T-helper 2 cell treated with Interferon-gamma antibody and Interleukin-4, amounts not matched to agents 5 μg/mL and 100 μg/mL, for 36 hours (primary cell): ENCODE measurements around the gene MGAT5B.

Source experiments
- DNase-seq: peaks from one replicate; pipeline ENCODE4 v3.0.0; 2021; ENCODE audit warnings: low spot score
- H3K27ac Mint-ChIP-seq: one replicate; pipeline ENCODE4 v1.8.0; 2021; ENCODE audit warnings: mild to moderate bottlenecking, mixed read lengths
- H3K27me3 Mint-ChIP-seq: one replicate; pipeline ENCODE4 v1.8.0; 2021; ENCODE audit warnings: low read depth, mixed read lengths
- H3K36me3 Mint-ChIP-seq: one replicate; pipeline ENCODE4 v1.8.0; 2021; ENCODE audit warnings: low read depth, mixed read lengths
- H3K4me1 Mint-ChIP-seq: one replicate; pipeline ENCODE4 v1.8.0; 2021; ENCODE audit warnings: low read depth, mixed read lengths
- H3K4me3 Mint-ChIP-seq: one replicate; pipeline ENCODE4 v1.8.0; 2022; ENCODE audit warnings: mild to moderate bottlenecking, moderate library complexity, mixed read lengths
- H3K9me3 Mint-ChIP-seq: one replicate; pipeline ENCODE4 v1.8.0; 2021; ENCODE audit warnings: mixed read lengths

MGAT5B gene

GRCh38 chr17:76924345-76925342, 56.4 kb downstream of the MGAT5B start:
- H3K4me1 Mint-ChIP-seq = no peaks in the 10 kb centered on the region
- H3K4me3 Mint-ChIP-seq = no peak overlapping the region
- no peak overlapping the region for H3K27ac Mint-ChIP-seq
- no peaks in the 10 kb centered on the region for H3K36me3 Mint-ChIP-seq
- DNase-seq = no peak
- H3K27me3 Mint-ChIP-seq = no peaks in the 10 kb centered on the region
- H3K9me3 Mint-ChIP-seq = no peaks in the 10 kb centered on the region

- Mint-ChIP-seq H3K27me3 (no peaks in the 10 kb centered on the region), H3K27ac (no peak overlapping the region), H3K4me1 (no peaks in the 10 kb centered on the region), H3K9me3 (no peaks in the 10 kb centered on the region), H3K36me3 (no peaks in the 10 kb centered on the region), H3K4me3 (no peak overlapping the region)
- no peak for DNase-seq
Measured at GRCh38 chr17:76925441-76925891, 57.3 kb downstream of the MGAT5B start.

- H3K36me3 Mint-ChIP-seq = no peaks in the 10 kb centered on the region
- no peak overlapping the region for H3K27ac Mint-ChIP-seq
- no peaks in the 10 kb centered on the region for H3K4me1 Mint-ChIP-seq
- DNase-seq = no peak
- no peak overlapping the region for H3K4me3 Mint-ChIP-seq
- no peaks in the 10 kb centered on the region for H3K27me3 Mint-ChIP-seq
- no peaks in the 10 kb centered on the region for H3K9me3 Mint-ChIP-seq
Measured at GRCh38 chr17:76926237-76926866, 58.1 kb downstream of the MGAT5B start.

- Mint-ChIP-seq H3K9me3 (no peaks in the 10 kb centered on the region), H3K4me1 (no peaks in the 10 kb centered on the region), H3K27me3 (no peaks in the 10 kb centered on the region), H3K36me3 (no peaks in the 10 kb centered on the region), H3K27ac (no peak overlapping the region), H3K4me3 (no peak overlapping the region)
- DNase-seq = no peak
Measured at GRCh38 chr17:76927577-76927976, 59.4 kb downstream of the MGAT5B start.

DNA sequence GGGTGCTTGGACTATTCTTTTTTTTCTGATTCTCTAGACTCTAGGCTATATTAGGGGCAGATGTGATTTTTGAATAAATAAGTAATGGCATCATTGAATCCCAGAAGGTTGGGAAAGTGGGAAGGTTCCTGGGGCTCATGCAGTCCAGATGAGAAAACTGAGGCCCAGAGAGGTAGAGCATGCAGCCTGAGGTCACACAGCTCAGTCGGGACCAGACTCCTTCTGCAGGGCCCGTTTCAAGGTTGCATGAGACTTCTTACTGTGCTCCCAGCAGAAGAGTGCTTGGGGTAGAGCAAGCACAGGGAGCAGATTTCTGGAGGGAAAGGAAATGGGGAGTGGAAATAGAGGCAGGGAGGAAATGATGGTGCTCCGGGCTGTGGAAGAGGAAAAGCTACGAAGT, 59.8 kb downstream of the MGAT5B start:
- no peak overlapping the region for H3K27ac Mint-ChIP-seq
- H3K9me3 Mint-ChIP-seq = no peaks in the 10 kb centered on the region
- peaks cover 2% of the 10 kb centered on the region for H3K27me3 Mint-ChIP-seq
- no peaks in the 10 kb centered on the region for H3K36me3 Mint-ChIP-seq
- no peak for DNase-seq
- no peak overlapping the region for H3K4me3 Mint-ChIP-seq
- H3K4me1 Mint-ChIP-seq = no peaks in the 10 kb centered on the region

DNA sequence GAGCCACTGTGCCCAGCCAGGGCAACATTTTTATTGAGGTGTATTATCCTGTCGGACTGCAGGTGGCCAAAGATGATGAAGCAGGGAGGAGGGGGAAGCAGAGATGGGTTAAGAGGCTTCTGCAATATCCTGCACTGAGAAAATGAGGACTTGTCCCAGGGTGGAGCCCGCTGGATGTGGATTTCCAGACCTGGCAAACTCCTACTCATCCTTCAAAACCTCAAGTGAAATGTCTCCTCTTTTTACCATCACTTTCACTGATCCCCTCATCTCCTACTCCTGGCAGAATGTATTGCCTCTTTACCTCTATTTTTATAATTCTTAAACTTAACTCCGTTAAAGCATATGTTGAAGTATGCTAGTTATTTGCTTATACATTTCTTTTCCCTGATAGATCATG, 60.9 kb downstream of the MGAT5B start:
- Mint-ChIP-seq H3K27ac (no peak overlapping the region), H3K27me3 (peaks cover 2% of the 10 kb centered on the region), H3K36me3 (no peaks in the 10 kb centered on the region), H3K9me3 (no peaks in the 10 kb centered on the region), H3K4me3 (no peak overlapping the region), H3K4me1 (no peaks in the 10 kb centered on the region)
- no peak for DNase-seq

DNA sequence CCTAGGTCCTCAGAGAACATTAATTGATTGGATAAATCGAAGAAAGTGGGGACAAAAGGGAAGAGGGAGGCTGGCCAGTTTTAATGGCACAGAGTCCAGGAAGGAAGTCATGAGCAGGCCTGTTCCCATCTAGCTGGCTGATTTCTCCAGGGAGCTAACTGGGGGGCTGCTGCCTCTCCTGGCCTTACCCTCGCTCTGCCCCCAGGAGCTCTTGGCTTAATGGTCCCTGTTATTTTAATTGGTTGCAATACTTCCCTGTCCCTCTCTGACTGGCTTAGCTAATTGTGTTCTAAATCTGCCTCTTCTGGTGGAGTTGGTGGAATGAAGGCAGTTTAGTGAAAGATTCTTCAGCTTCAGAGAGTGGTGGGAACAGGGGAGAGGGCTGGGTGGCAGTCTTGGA, 61.4 kb downstream of the MGAT5B start:
- no peaks in the 10 kb centered on the region for H3K9me3 Mint-ChIP-seq
- no peaks in the 10 kb centered on the region for H3K4me1 Mint-ChIP-seq
- no peaks in the 10 kb centered on the region for H3K36me3 Mint-ChIP-seq
- H3K4me3 Mint-ChIP-seq = no peak overlapping the region
- peaks cover 3% of the 10 kb centered on the region for H3K27me3 Mint-ChIP-seq
- no peak for DNase-seq
- no peak overlapping the region for H3K27ac Mint-ChIP-seq

- Mint-ChIP-seq H3K36me3 (no peaks in the 10 kb centered on the region), H3K4me3 (no peak overlapping the region)
Measured at GRCh38 chr17:76930107-76930506, 61.9 kb downstream of the MGAT5B start.

DNA sequence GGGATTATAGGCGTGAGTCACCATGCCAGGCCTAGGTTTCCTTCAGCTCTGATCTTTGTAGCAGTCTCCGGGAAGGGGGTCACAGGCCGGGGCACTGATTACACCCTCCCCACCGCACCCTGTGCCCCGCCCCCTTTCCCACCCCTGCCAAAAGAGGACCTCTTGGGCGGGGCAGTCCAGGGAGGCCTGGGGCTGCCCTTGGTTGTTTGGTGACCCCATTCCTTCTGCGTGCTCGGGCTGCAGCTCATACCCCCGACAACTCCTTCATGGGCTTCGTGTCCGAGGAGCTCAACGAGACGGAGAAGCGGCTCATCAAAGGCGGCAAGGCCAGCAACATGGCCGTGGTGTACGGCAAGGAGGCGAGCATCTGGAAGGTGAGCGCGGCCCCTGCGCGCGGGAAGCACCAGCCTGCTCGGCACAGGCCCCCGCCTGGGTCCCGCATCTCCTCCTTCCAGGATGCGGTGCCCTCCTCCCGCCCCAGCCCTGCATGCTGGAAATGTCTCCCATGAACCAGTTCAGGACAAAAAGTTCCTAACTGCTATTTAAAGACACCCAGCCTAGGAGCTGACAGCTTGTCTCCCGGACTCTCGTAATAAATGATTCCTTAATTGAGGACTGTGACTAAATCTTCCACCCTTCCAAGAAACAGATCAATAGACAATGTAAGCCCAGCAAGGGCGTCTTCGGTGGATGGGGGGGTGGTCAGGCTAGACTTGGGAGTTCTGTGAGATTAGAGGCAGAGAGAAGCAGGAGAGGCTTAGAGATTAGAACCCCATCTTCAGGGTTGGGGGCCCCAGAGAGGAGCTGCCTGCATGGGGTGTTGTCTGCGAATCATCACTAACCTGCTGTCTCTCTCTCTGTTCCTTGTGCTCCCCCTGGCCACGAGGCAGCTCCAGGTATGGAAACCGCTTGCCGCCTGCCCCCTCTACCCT, 64.5 kb downstream of the MGAT5B start:
- H3K4me3 Mint-ChIP-seq = no peak overlapping the region
- no peaks in the 10 kb centered on the region for H3K9me3 Mint-ChIP-seq
- H3K27me3 Mint-ChIP-seq = peaks cover 11% of the 10 kb centered on the region
- no peaks in the 10 kb centered on the region for H3K4me1 Mint-ChIP-seq
- no peak overlapping the region for H3K27ac Mint-ChIP-seq
- no peaks in the 10 kb centered on the region for H3K36me3 Mint-ChIP-seq
- DNase-seq = no peak

More at GRCh38 chr17:76930107-76930506, 61.9 kb downstream of the MGAT5B start:
- no peak for DNase-seq
- no peaks in the 10 kb centered on the region for H3K4me1 Mint-ChIP-seq
- no peaks in the 10 kb centered on the region for H3K9me3 Mint-ChIP-seq
- H3K27ac Mint-ChIP-seq = no peak overlapping the region
- H3K27me3 Mint-ChIP-seq = peaks cover 4% of the 10 kb centered on the region

- Mint-ChIP-seq H3K9me3 (no peaks in the 10 kb centered on the region), H3K4me3 (no peak overlapping the region), H3K27me3 (peaks cover 11% of the 10 kb centered on the region), H3K4me1 (no peaks in the 10 kb centered on the region), H3K27ac (no peak overlapping the region), H3K36me3 (no peaks in the 10 kb centered on the region)
- DNase-seq = no peak
Measured at GRCh38 chr17:76934561-76935320, 66.5 kb downstream of the MGAT5B start.

DNA sequence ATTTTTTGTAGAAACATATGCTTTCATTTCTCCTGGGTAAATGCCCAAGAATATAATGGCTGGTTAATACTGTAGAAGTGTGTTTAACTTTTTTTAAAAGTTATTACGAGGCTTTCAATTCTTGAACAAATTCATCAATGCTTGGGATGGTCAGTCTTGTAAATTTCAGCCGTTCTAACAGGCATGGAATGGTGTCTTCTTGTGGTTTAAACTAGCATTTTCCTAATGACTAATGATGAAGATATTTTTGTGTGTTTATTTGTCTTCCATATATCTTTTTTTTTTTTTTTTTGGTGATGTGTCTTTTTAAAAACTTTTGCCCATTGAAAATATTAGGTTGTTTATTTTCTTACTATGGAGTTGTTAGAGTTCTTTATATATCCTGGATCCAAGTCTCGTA, 67.1 kb downstream of the MGAT5B start:
- Mint-ChIP-seq H3K4me1 (no peaks in the 10 kb centered on the region), H3K36me3 (no peaks in the 10 kb centered on the region), H3K27ac (no peak overlapping the region), H3K27me3 (peaks cover 11% of the 10 kb centered on the region), H3K4me3 (no peak overlapping the region), H3K9me3 (no peaks in the 10 kb centered on the region)
- no peak for DNase-seq

- H3K4me1 Mint-ChIP-seq = no peaks in the 10 kb centered on the region
- no peaks in the 10 kb centered on the region for H3K36me3 Mint-ChIP-seq
- no peak overlapping the region for H3K4me3 Mint-ChIP-seq
- DNase-seq = no peak
- H3K27ac Mint-ChIP-seq = no peak overlapping the region
- H3K9me3 Mint-ChIP-seq = no peaks in the 10 kb centered on the region
- H3K27me3 Mint-ChIP-seq = peaks cover 11% of the 10 kb centered on the region
Measured at GRCh38 chr17:76937238-76937637, 69.0 kb downstream of the MGAT5B start.

DNA sequence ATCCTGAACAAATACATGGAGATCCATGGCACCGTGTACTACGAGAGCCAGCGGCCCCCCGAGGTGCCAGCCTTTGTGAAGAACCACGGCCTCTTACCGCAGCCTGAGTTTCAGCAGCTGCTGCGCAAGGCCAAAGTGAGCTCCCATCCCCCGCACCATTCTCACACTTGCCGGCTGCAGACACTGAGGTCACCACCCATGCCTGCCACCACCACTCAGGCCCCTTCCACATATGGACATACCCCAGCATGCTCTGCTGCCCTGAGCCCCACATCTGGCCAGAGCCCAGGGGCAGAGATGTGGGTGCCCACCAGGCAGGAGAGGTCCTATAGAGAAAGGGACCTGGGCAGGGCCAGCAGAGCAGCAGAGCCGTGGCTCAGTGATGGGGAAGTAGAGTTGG, 69.8 kb downstream of the MGAT5B start:
- DNase-seq = no peak
- Mint-ChIP-seq H3K27ac (no peak overlapping the region), H3K9me3 (no peaks in the 10 kb centered on the region), H3K4me3 (no peak overlapping the region), H3K36me3 (no peaks in the 10 kb centered on the region), H3K4me1 (no peaks in the 10 kb centered on the region), H3K27me3 (peaks cover 11% of the 10 kb centered on the region)
